OCI-LY7 (cell line): Measurements from ENCODE around the gene MVK. TPM values are rescaled to one million over a fixed set of nuclear protein-coding genes. Genes with fewer than 3 reads are reported as not detected.

Source experiments
- BruUV-seq: library from RNA; stranded (reverse); fragments of 400-500 nt; replicated peaks from 2 replicates; lab custom pipeline; 2021; lab: Mats Ljungman, UMichigan
- CTCF ChIA-PET: fragments of 300-600 bp; sonication (Branson Sonifier 250); formaldehyde crosslinking; loops from one replicate; lab custom pipeline; 2022; ENCODE audit warnings: antibody characterized with exemption; ENCODE audit not compliant: unreplicated experiment; lab: Charles Lee
- POLR2A ChIA-PET: fragments of 300-600 bp; sonication (Branson Sonifier 250); formaldehyde crosslinking; loops from one replicate; lab custom pipeline; 2022; ENCODE audit warnings: antibody characterized with exemption; lab: Charles Lee
- DNase-seq: peaks from one replicate; pipeline ENCODE4 v3.0.0-alpha.2; 2015; ENCODE audit warnings: low spot score
- H2AFZ ChIP-seq: fragments of 200-600 bp; sonication (generic), shearing (Covaris generic); 2 replicates; pipeline ENCODE4 v1.6.1; 2014; ENCODE audit warnings: mild to moderate bottlenecking, antibody characterized with exemption, low read length, moderate library complexity
- H3K27ac ChIP-seq: fragments of 200-600 bp; sonication (generic); 2 replicates; pipeline ENCODE4 v1.5.1; 2014; ENCODE audit warnings: mixed run types, low read depth, mild to moderate bottlenecking, moderate library complexity, low read length, inconsistent platforms; ENCODE audit not compliant: poor library complexity, severe bottlenecking
- H3K36me3 ChIP-seq: fragments of 200-600 bp; sonication (generic); 2 replicates; pipeline ENCODE4 v1.6.1; 2014; ENCODE audit warnings: mild to moderate bottlenecking, antibody characterized with exemption, low read length, moderate library complexity, mixed read lengths; ENCODE audit not compliant: insufficient read depth
- H3K4me1 ChIP-seq: fragments of 200-600 bp; sonication (generic); 2 replicates; pipeline ENCODE4 v1.5.1; 2014; ENCODE audit warnings: mild to moderate bottlenecking, low read length; ENCODE audit not compliant: insufficient read depth, poor library complexity, severe bottlenecking
- H3K4me2 ChIP-seq: fragments of 200-600 bp; sonication (generic); 2 replicates; pipeline ENCODE4 v1.6.1; 2014; ENCODE audit warnings: mild to moderate bottlenecking, low read length
- H3K4me3 ChIP-seq: fragments of 200-600 bp; sonication (generic); 2 replicates; pipeline ENCODE4 v1.5.1; 2014; ENCODE audit warnings: mild to moderate bottlenecking, low read depth, low read length; ENCODE audit not compliant: poor library complexity, severe bottlenecking
- H3K79me2 ChIP-seq: fragments of 200-600 bp; sonication (generic); 2 replicates; pipeline ENCODE4 v1.6.1; 2016; ENCODE audit warnings: low read depth, mild to moderate bottlenecking, low read length, moderate library complexity, mixed read lengths; ENCODE audit not compliant: insufficient read depth
- H3K9me2 ChIP-seq: fragments of 200-600 bp; sonication (generic); 2 replicates; pipeline ENCODE4 v1.6.1; 2016; ENCODE audit warnings: mild to moderate bottlenecking, low read length, mixed read lengths; ENCODE audit not compliant: insufficient read depth
- H3K9me3 ChIP-seq: fragments of 200-600 bp; sonication (generic); 2 replicates; pipeline ENCODE4 v1.6.1; 2014; ENCODE audit warnings: mild to moderate bottlenecking, mixed run types, low read length, mixed read lengths
- H4K20me1 ChIP-seq: fragments of 200-600 bp; sonication (generic); 2 replicates; pipeline ENCODE4 v1.6.1; 2014; ENCODE audit warnings: mild to moderate bottlenecking, antibody characterized with exemption, low read length, moderate library complexity, mixed read lengths; ENCODE audit not compliant: insufficient read depth
- CTCF ChIP-seq: fragments of 200-600 bp; sonication (generic); conservative IDR thresholded peaks from 2 replicates; pipeline ENCODE4 v1.5.1; 2014; ENCODE audit warnings: mild to moderate bottlenecking, antibody characterized with exemption, low read length, moderate library complexity, mixed read lengths
- EZH2phosphoT487 ChIP-seq: fragments of 200-600 bp; sonication (generic); IDR thresholded peaks from 2 replicates; pipeline ENCODE4 v1.6.1; 2018; ENCODE audit warnings: low read depth, borderline replicate concordance, mild to moderate bottlenecking, mixed run types, antibody characterized with exemption, low read length, moderate library complexity, mixed read lengths
- intact Hi-C: fragments of 100-400 bp; cut with micrococcal nuclease; formaldehyde crosslinking; loops from one replicate; pipeline ENCODE4 v1.10.0; 2022; ENCODE audit not compliant: unreplicated experiment
- total RNA-seq, 2 experiments: library from RNA; depleted of rRNA in 1 of 2; stranded (reverse); fragments of >200 nt in 1 of 2; shearing (Covaris generic) in 1 of 2; gene quantifications; 2 replicates each; pipeline ENCODE4 v1.2.3, GENCODE V29; 2014 to 2022

Gene MVK
- total RNA-seq, 2 experiments from 2014 or later = 27.0 to 47.4 TPM

- Histone ChIP-seq H3K27ac (no peak overlapping the region), H3K9me2 (no peaks in the 10 kb centered on the region), H3K79me2 (no peaks in the 10 kb centered on the region), H2AFZ (no peak overlapping the region), H3K4me2 (no peak overlapping the region), H4K20me1 (no peaks in the 10 kb centered on the region), H3K4me1 (no peaks in the 10 kb centered on the region), H3K9me3 (no peaks in the 10 kb centered on the region), H3K4me3 (no peak overlapping the region), H3K36me3 (no peaks in the 10 kb centered on the region)
- TF ChIP-seq EZH2phosphoT487 (no peak), CTCF (no peak)
- POLR2A ChIA-PET = no interaction called here
- CTCF ChIA-PET = no interaction called here
- intact Hi-C loops = no loop called here
- BruUV-seq = no TSS peak
- no peak for DNase-seq
These were observed 40.3 kb downstream of the MVK start for GRCh38 chr12:109613649-109614455.

DNA sequence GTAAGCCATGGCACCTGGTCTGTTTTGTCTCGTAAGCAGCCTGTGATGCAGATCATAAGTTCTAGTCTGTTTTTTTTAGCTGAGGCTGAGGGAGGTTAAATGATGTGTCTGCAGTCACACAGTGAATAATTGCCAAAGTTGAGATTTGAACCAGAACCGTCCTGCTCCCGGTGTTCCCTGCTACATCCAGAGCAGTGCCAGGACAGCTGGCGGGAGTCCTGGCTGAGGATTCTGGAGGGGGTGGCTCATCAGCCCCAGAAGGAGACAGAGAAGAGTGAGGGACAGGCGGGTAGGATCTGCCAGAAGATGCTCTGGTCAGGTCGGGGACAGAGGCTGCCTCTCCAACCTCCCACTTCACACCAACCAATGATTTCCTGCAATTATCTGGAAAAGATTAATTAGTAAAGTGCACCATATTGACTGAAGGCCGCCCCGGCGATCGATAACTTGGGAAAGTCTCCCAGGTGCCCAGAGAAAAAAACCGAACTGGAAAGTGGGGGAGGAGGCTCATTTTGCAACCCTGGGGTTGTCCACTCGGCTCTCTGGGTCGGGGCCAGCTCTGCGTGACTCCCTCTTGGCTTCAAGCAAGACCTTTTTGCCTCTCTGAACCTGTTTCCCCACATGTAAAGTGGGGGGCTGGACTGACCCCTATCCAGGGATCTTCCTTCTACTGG is 42.1 kb downstream of the MVK start:
- CTCF ChIA-PET = no interaction called here
- Histone ChIP-seq H3K4me1 (no peaks in the 10 kb centered on the region), H2AFZ (no peak overlapping the region), H3K36me3 (no peaks in the 10 kb centered on the region), H3K27ac (no peak overlapping the region), H3K4me2 (no peak overlapping the region), H3K9me2 (no peaks in the 10 kb centered on the region), H3K4me3 (no peak overlapping the region), H3K79me2 (no peaks in the 10 kb centered on the region), H4K20me1 (no peaks in the 10 kb centered on the region), H3K9me3 (no peaks in the 10 kb centered on the region)
- DNase-seq = no peak
- intact Hi-C loops = no loop called here
- no peak for TF ChIP-seq CTCF
- no peak for TF ChIP-seq EZH2phosphoT487
- POLR2A ChIA-PET = no interaction called here
- no TSS peak for BruUV-seq

DNA sequence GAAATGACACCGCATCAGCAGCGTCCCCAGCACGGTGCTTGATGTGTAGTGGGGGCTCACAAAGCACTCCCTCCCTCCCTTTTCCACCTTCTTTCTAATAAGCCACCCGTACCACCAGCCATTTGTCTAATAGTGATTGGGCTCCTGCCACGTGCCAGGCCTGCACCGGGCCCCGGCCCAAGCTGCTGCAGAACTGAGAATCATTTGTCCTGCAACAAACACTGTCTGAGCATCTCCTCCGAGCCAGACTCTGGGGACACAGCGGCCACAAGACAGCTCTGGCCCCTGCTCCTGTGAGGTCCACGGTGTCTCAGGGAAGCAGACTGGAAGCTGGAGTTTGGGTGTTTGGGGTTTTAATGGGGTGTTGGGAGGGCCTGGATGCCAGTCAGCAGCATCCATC is 43.9 kb downstream of the MVK start:
- H3K36me3 ChIP-seq = no peaks in the 10 kb centered on the region
- TF ChIP-seq EZH2phosphoT487 (no peak), CTCF (no peak)
- H3K79me2 ChIP-seq = no peaks in the 10 kb centered on the region
- H3K4me2 ChIP-seq = no peak overlapping the region
- no peaks in the 10 kb centered on the region for H3K9me2 ChIP-seq
- no peak overlapping the region for H3K4me3 ChIP-seq
- BruUV-seq = no TSS peak
- no peaks in the 10 kb centered on the region for H3K4me1 ChIP-seq
- DNase-seq = no peak
- CTCF ChIA-PET = no interaction called here
- H3K27ac ChIP-seq = no peak overlapping the region
- no peaks in the 10 kb centered on the region for H4K20me1 ChIP-seq
- no peaks in the 10 kb centered on the region for H3K9me3 ChIP-seq
- POLR2A ChIA-PET = no interaction called here
- no peak overlapping the region for H2AFZ ChIP-seq
- intact Hi-C loops = no loop called here
